ENCODE data around the gene GNG2.

Gene GNG2

DNA sequence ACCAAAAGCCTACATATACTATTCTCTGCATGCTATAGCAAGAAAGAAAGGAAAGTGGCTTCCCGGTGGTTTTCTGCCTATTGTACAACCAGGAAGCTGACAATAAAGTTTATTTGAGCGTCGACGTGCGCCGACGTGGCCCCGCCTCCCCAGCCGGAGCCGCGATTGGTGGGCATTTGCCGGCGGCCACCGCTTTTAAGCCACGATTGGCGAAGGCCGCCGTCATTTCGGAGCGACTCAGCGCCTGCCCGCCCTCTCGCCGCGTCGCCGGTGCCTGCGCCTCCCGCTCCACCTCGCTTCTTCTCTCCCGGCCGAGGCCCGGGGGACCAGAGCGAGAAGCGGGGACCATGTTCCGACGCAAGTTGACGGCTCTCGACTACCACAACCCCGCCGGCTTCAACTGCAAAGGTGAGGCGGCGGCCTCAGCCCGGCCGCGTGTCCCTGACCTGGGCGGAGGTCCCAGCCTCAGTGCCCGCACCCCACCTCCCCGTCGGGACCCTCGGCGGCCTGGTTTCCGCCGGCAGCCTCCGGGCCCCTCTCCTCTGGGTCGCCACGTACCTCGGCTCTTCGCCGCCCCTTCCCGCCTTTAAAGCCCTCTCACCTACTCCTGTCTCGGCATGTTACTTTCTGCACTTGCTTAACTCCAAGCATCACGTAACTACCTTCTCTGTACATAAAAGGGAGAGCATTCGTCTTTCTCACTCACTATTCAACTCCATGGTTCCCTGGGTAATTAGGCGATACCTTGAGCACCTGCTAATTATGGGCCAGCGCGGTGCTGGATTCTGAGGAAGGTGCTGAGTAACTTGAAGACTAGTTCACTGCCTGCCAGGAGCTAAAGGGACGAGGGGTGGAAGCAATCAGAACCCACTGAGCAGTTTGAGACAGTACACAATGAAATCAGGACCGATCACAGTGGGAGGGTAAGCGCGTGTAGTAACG lies 129.2 kb downstream of the GNG2 start, which contains the start of gene RTRAF:
Gene RTRAF, plus strand, starts transcription at position 254 of the 942 bp plus-strand sequence. Its CDS starts 94 bp downstream, at position 348.
- H3K27me3 ChIP-seq (ENCODE audit: insufficient read depth, low read depth, severe bottlenecking) = no peaks in the 10 kb centered on the region
- DNase-seq = peak; percentile 92
- peak within 1 kb of the TSS; percentile 92 for H3K27ac ChIP-seq
- peak within 1 kb of the TSS; percentile 81 for H3K4me3 ChIP-seq (ENCODE audit: low read depth, low read length)
- H3K9me3 ChIP-seq (ENCODE audit: severe bottlenecking) = no peaks in the 10 kb centered on the region
- TF ChIP-seq, protein P1, sequence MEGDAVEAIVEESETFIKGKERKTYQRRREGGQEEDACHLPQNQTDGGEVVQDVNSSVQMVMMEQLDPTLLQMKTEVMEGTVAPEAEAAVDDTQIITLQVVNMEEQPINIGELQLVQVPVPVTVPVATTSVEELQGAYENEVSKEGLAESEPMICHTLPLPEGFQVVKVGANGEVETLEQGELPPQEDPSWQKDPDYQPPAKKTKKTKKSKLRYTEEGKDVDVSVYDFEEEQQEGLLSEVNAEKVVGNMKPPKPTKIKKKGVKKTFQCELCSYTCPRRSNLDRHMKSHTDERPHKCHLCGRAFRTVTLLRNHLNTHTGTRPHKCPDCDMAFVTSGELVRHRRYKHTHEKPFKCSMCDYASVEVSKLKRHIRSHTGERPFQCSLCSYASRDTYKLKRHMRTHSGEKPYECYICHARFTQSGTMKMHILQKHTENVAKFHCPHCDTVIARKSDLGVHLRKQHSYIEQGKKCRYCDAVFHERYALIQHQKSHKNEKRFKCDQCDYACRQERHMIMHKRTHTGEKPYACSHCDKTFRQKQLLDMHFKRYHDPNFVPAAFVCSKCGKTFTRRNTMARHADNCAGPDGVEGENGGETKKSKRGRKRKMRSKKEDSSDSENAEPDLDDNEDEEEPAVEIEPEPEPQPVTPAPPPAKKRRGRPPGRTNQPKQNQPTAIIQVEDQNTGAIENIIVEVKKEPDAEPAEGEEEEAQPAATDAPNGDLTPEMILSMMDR (IDR thresholded peaks at IDR 0.05; ENCODE audit: low read depth, low read length) = no peak
- H3K36me3 ChIP-seq = peaks cover 37% of the 10 kb centered on the region

DNA sequence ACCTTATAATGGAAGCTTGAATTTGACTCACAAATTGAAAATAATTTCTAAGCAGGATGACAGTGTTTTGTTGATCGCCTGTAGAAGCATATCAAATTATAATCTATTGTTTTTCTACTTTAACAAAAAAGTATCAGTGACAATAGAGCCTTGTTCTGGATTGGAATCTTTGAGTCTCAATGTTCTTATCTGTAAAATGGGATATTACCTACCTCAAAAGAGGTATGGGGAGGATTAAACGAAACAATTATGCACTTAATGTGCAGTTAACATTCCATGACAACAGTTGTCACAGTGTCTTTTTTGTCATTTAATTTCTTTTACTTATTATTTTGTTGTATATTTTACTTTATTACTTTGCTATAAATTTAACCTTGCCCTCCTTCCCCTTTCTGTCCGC lies 130.1 kb downstream of the GNG2 start:
- TF ChIP-seq, protein P1 (IDR thresholded peaks at IDR 0.05; ENCODE audit: low read depth, low read length) = no peak
- no peak for DNase-seq
- H3K36me3 ChIP-seq = peaks cover 46% of the 10 kb centered on the region
- H3K27me3 ChIP-seq (ENCODE audit: insufficient read depth, low read depth, severe bottlenecking) = no peaks in the 10 kb centered on the region
- peak overlapping the region; percentile 81 for H3K4me3 ChIP-seq (ENCODE audit: low read depth, low read length)
- no peak overlapping the region; the same call in 1 of the 2 replicates for H3K27ac ChIP-seq
- no peaks in the 10 kb centered on the region for H3K9me3 ChIP-seq (ENCODE audit: severe bottlenecking)

DNA sequence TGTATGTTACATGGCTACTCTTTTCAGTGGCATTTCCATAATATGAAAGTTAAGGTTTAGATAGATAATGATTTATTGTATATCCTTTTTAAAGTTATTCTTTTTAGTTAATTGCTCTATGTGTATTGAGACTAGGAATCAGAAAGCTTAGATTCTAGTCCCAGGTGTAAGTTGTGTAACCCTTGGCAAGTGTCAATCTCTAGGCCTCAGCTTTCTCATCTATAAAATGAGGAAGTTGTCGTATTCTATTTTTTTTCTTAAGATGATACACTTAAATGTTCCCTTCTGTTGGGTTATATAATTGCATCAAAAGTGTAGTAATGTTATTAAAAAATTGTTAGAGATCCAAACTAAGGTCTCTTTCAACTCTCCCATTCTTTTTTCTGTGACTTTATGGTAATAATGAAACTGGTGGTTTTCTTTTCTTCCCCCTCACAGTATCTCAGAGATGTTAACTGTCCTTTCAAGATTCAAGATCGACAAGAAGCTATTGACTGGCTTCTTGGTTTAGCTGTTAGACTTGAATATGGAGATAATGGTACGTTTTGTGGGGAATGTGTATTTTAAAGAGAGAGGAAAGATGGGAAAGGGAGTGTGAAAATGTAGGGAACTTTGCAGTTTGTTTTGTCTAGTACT lies 133.0 kb downstream of the GNG2 start:
- TF ChIP-seq, protein P1 (IDR thresholded peaks at IDR 0.05; ENCODE audit: low read depth, low read length) = no peak
- H3K27ac ChIP-seq = no peak overlapping the region

DNA sequence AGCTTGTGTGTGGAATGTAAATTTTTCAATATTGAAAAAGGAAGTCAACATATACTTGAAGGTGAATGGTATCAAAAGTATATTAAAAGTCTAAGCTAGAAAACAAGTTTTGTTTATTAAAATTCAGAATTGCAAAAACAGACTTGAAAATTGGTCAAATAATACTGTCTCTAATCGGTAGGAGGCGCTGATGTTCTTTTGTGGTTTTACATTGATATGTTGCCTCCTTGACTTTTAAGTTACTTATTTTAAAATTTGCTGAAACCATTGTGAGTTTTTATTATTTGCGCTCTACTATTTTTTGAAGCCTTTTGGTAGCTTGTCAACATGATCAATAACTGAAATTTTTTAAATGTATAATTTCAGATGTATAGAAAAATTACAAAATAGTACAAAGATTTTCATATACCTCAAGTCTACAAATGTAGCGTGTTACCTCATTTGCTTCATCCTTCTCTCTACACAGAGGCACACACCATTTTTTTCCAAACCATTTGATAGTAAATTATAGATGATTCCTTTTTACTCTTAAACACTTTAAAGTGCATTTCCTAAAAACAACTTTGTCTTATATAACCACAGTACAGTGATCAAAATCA lies 135.8 kb downstream of the GNG2 start:
- Histone ChIP-seq H3K27me3 (ENCODE audit: insufficient read depth, low read depth, severe bottlenecking) (no peaks in the 10 kb centered on the region), H3K4me3 (ENCODE audit: low read depth, low read length) (no peak overlapping the region), H3K27ac (no peak overlapping the region), H3K9me3 (ENCODE audit: severe bottlenecking) (no peaks in the 10 kb centered on the region), H3K36me3 (peaks cover 76% of the 10 kb centered on the region)
- TF ChIP-seq, protein P1 (IDR thresholded peaks at IDR 0.05; ENCODE audit: low read depth, low read length) = 0 out of 2 replicates have a peak, but pooled peaks have one; percentile 21
- no peak for DNase-seq

More for the DNA sequence above, 133.0 kb downstream of the GNG2 start:
- DNase-seq = no peak
- Histone ChIP-seq H3K36me3 (peaks cover 63% of the 10 kb centered on the region), H3K9me3 (ENCODE audit: severe bottlenecking) (no peaks in the 10 kb centered on the region), H3K4me3 (ENCODE audit: low read depth, low read length) (no peak overlapping the region), H3K27me3 (ENCODE audit: insufficient read depth, low read depth, severe bottlenecking) (no peaks in the 10 kb centered on the region)

DNA sequence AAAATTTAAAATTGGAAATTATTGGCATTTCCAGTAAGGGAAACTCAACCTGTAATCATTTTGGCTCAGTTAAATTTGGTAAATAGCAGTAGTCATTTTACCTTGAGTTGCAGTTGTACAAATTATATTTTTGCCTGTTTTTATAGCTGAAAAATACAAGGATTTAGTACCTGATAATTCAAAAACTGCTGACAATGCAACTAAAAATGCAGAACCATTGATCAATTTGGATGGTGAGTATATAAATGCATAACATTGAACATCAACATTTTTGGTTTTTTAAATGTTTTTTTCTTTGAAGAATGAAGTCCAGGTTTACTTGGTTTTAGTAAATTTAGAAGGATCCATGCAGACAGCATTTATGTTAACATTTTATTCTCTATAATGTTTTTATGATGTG lies 137.9 kb downstream of the GNG2 start:
- H3K36me3 ChIP-seq = peaks cover 77% of the 10 kb centered on the region
- H3K4me3 ChIP-seq (ENCODE audit: low read depth, low read length) = no peak overlapping the region
- DNase-seq = no peak
- TF ChIP-seq, protein P1 (IDR thresholded peaks at IDR 0.05; ENCODE audit: low read depth, low read length) = no peak
- no peaks in the 10 kb centered on the region for H3K9me3 ChIP-seq (ENCODE audit: severe bottlenecking)
- H3K27me3 ChIP-seq (ENCODE audit: insufficient read depth, low read depth, severe bottlenecking) = no peaks in the 10 kb centered on the region
- no peak overlapping the region for H3K27ac ChIP-seq

All from WERI-Rb-1 (cell line).